ENCODE results near the gene MEST.
"Not testable (repeated sequence)": the region's sequence is repeated elsewhere in the genome, so short reads cannot be mapped to it uniquely, and the experiment has no call there.

The MEST gene

GRCh38 chr7:130491841-130492522, at the start of gene MEST:
TSS of gene MEST (plus strand) at chr7:130492085. CDS start at chr7:130492314, 229 bp downstream.
- peak; percentile 32 for DNase-seq (ENCODE audit: low spot score)

DNA sequence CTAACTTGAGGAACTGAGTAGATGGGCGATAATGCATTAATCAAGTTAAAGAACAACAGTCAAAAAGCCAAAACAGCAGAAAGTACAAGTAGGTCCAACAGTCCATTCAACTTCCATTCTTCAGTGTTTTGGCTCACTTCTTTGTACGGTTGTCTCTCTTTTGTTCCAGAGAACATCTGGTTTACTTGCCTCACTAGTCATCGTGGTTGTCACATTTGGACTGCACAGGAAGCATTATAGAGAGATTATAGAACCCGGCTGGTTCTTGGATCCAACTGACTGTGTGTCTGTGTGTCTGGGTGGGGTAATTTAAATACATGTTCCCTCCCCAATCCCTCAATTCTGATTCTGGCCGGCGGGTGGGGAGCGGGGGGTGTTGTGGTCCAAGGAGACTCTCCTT, 49.3 kb upstream of the MEST start:
- DNase-seq (ENCODE audit: low spot score), result no peak

DNA sequence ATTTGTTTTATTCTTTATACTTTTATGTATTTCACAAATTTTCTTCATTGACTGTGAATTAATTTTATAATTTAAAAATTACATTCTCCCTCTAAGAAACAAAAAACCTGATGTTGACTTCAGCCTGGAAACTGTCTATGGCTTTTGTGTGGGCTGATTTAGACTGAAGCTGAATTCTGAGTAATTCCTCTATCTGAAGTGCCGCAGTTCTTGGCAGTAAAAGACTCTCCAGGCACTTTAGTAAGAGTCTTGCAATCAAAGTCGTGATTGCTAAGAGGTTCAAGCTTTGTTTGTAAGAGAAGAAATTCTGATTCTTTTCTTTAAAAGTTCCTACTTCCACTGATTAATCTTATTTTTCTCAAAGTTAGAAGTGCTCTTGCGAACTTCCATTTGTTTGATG, 47.7 kb upstream of the MEST start:
- peak; percentile 75 for DNase-seq (ENCODE audit: low spot score)

DNA sequence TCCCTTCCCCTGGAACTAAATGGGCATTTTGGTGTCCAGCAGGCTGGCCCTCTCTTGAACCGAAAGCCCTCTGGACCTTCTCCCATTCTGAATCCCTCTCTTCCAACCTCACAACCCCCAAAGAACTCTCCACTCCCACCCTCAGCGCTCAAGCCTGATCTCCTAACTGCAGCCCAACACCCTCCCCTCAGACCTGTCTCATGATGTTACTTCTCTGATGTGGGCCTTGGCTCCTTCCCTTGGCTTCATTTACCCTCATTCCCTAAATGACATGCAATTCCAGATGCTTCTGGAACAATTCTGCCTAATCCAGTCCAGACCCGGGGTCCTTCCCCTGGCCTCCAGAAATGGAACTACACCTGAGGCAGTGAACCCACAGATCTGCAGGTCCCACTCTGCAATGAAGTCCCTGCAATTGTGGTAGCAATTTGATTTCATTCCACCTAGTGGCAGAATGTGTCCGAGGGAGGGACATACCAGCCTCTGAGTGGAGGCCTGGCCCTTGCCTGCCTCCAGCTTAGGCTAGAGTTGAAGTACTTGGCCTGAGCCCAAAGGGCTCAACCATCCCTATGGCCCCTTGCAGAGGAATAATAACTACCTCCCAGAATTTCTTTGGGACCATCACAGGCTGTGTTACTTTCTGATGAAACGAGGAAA, 47.0 kb upstream of the MEST start:
- no peak for DNase-seq (ENCODE audit: low spot score)

DNA sequence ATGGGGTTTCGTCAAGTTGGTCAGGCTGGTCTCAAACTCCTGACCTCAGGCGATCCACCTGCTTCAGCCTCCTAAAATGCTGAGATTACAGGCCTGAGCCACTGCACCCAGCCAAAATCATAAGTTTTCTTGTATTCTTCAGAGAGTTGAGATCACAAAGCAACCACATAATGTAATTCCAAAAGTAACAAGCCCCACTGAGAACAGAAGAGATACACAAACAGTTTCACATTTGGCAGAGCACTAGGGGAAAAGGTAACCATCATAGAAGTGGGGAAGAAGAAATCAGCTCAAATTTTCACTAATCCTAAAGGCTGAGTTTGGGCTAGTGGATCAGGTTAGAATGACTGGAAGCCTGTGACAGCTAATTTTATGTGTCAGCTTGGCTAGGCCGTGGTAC, 45.6 kb upstream of the MEST start:
- no peak for DNase-seq (ENCODE audit: low spot score)

DNA sequence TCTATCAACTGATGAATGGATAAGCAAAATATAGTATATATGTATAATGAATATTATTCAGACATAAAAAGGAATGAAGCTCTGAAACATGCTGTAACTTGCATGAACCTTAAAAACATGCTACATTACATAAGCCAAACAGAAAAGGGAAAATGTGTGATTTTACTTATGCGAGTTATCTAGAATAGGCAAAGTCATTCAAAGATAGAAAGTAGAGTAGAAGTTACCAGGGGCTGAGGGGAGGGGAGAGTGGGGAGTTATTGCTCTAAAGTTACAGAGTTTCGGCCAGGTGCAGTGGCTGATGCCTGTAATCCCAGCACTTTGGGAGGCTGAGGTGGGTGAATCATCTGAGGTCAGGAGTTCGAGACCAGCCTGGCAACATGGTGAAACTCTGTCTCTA, 40.5 kb upstream of the MEST start:
- DNase-seq (ENCODE audit: low spot score), result not testable (repeated sequence)

GRCh38 chr7:130452951-130453350, 38.9 kb upstream of the MEST start:
- no peak for DNase-seq (ENCODE audit: low spot score)

DNA sequence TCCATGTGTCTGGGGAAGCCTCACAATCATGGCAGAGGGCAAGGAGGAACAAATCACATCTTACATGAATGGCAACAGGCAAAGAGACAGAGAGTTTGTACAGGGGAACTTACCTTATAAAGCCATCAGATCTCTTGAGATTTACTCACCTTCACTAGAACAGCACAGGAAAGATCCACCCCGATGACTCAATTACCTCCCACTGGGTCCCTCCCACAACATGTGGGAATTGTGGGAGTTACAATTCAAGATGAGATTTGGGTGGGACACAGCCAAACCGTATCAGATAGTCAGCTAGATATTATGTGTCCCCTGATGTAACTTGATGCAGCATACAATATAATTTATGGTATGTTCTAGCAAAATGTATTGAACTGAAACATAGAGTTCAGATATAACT, 36.9 kb upstream of the MEST start:
- DNase-seq (ENCODE audit: low spot score), result no peak

DNA sequence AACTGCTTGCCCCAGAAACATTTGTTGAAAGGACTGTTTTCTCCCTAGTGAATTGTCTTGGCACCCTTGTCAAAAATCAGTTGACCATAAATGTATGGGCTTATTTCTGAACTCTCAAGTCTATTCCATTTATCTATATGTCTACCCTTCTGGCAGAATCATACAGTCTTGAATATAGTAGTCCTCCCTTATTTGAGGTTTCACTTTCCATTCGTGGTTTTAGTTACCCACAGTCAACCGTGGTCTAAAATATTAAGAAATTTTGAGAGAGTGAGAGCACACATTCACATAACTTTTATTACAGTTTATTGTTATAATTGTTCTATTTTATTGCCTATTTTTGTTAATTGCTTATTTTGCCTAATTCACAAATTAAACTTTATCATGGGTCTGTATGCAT, 33.6 kb upstream of the MEST start:
- DNase-seq (ENCODE audit: low spot score), result no peak

DNA sequence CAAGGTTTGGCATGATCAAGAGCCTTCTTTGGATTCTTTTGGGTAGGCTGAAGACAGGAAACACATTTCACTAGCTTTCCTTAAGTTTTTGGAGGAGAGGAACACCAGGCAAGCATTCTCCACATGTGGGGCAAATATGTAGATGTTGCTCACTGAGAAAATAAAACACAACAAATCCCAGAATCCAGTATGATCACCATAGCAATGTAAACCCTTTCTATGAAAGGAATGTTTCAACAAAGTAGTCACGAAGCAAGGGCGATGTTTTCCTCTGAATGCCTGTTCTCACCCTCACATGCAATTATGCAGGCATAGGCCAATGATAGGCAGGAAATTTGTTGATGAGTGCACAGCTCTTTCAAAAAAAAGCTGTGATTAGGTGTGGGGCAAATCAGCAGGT, 30.6 kb upstream of the MEST start:
- DNase-seq (ENCODE audit: low spot score), result peak; percentile 33

DNA sequence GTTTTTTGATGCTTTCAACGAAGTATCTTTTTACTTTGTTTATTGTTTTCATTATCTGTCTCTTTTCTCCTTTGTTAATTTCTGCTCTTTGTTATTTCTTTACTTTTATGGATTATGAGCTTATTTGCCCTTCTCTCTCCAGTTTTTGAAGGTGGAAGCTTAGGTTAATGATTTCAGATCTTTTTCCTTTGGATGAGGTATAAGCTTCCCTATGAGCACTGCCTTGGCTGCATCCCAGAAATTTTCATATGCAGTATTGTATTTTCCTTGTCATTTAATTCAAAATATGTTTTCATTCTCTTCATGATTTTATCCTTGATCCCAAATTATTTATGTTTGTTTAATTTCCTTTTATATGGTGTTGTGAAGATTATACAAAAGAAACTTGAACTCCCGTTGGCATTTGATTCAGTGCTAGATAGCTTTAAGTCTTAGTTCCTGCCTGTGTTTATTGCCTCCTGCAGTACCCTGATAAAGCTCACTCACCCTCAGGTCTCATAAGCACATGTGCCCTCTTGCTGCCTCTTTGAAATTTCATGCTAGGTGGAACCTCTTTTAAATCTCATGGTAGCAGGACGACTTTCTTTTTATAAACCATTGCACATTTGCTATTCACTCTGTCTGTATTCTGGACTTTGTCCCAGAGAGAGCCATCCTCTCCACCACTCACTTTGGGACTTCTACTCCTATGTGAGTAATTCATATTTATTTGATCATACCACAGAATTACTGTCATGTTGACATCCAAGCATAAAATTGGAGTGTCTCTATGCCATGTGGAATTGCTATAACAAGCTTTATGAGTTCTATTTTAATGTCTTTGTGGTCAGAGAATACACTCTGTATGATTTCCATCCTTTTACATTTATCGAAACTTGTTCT, 28.1 kb upstream of the MEST start:
- DNase-seq (ENCODE audit: low spot score), result no peak

DNA sequence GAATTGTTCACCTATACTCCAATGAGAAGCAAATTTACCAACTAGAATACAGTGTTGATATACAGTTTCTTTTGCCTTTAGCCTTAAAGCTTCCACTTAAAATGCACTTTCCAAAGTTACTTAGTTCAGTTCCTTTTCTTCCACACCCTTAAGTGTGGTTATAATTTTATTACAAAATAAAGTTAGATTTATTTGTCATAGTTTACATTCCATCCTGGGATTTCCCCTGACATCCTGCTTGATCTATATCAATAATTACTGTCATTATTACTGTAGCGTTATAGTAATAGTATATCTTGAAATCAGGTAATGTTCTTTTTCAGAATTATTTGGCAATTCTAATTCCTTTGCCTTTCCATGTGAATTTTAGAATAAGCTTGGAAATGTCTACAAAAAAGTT, 23.3 kb upstream of the MEST start:
- no peak for DNase-seq (ENCODE audit: low spot score)

DNA sequence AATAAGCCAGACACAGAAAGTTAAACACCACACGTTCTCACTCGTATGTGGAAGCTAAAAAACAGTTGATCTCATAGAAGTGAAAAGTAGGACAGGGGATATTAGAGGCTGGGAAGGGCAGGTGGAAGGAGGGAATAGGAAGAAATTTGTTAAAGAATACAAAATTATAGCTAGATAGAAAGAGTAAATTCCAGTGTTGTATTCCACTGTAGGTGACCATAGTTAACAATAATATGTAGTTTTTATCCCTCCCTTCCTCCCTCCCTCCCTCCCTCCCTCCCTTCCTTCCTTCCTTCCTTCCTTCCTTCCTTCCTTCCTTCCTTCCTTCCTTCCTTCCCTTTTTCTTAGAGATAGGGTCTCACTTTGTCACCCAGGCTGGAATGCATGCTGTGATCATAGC, 19.9 kb upstream of the MEST start:
- DNase-seq (ENCODE audit: low spot score), result no peak

GRCh38 chr7:130473289-130473688, 18.6 kb upstream of the MEST start:
- DNase-seq (ENCODE audit: low spot score), result no peak

DNA sequence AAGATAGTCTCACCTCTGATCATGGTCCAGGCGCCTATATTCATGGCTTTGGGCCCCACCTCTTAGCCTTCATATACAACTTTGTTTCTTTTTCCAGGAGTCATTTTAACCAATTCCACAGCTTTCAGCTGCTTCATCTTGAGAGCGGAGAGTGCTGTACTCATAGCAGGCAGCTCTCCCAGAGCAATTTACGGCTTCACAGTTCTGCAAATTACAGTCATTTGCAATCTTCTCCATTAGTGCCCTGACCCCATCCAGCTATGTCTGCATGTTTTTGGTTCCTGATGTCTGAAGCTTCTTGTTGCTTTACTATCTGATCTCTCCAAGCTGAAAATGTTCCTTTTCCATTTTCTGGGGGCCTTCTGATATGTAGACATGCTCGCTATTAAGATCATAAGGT, 18.0 kb upstream of the MEST start:
- DNase-seq (ENCODE audit: low spot score), result no peak

- DNase-seq (ENCODE audit: low spot score), result no peak
Observed at GRCh38 chr7:130475776-130476175, 16.1 kb upstream of the MEST start.

GRCh38 chr7:130476297-130477150, 15.4 kb upstream of the MEST start:
- peak; percentile 28 for DNase-seq (ENCODE audit: low spot score)

GRCh38 chr7:130478991-130479390, 12.9 kb upstream of the MEST start:
- no peak for DNase-seq (ENCODE audit: low spot score)

GRCh38 chr7:130479716-130480400, 12.0 kb upstream of the MEST start:
- DNase-seq (ENCODE audit: low spot score), result no peak

DNA sequence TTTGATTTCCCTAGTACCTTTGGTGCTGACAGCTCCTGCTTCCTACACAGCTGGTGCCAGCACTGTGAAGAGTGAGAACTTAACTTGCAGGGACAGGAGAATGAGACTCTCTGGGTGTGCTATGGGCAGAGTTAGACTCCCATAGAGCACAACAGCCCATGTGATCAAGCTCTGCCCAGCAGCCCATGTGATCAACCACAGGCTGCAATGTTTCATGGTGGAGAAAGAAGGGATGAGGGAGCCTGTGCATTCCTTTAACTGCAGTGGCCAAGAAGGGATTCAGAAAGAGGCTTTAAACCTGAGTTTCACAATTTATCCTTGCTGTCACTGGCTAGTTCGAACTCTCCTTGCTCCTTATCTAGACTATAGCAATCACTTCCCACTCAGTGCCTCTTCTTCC, 10.0 kb upstream of the MEST start:
- DNase-seq (ENCODE audit: low spot score), result peak; percentile 37

DNA sequence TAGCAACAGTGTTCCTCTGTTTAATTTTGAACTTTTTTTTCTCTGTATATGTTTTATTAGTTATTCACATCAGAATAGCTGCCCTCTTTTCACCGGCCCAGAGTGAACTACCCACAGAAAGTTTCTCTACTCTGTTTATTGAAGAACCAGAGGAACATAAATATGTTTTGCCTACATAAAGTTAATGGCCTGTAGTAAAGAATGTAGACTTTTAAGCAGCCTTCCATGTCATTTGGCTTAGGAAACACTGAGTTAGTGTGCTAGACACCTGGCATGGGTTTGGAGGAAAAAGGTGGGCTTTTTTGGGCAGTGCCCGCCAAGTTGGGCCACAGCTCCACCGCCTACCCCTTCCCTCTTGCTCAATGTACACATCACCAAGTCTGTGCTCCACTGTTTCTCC, 8.9 kb upstream of the MEST start:
- DNase-seq (ENCODE audit: low spot score), result no peak

DNA sequence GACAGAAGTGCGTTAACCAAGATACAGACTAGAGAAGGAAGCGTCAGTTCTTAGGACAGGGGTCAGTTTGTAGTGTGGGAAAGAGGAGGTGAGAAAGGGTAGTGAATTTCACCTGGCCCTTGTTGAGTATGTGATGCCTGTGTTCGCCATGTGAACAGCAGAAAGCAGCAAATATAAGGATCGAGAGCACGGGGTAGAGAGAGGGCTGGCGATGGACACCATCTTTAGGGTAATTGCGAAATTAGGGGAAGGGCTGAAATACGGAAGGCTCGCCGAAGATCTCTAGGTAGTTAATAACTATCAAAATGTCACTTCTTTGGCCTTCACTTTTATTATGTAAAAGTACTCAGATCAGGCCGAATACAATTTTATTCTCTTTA, 6.2 kb upstream of the MEST start:
- DNase-seq (ENCODE audit: low spot score), result no peak

All from GM03348 (cell line).